SK-N-SH treated with all-trans-retinoic acid at 6 μM for 48 hours (cell line): Measurements from ENCODE around the gene ABCC6.
"Not testable (repeated sequence)": the region's sequence is repeated elsewhere in the genome, so short reads cannot be mapped to it uniquely, and the experiment has no call there.

ENCODE experiments used
- ARNTL ChIP-seq: fragments of 450-650 bp; formaldehyde crosslinking; IDR thresholded peaks from 2 replicates; pipeline ENCODE4 v1.5.0; 2020; ENCODE audit warnings: low read depth, mild to moderate bottlenecking, moderate library complexity, borderline replicate concordance
- CREB5 ChIP-seq: fragments of 250-450 bp; sonication (Bioruptor Pico); IDR thresholded peaks from 2 replicates; pipeline ENCODE4 v1.5.1; 2020; ENCODE audit warnings: low read depth, mild to moderate bottlenecking, moderate library complexity
- CSDC2 ChIP-seq: fragments of 250-450 bp; sonication (Bioruptor Pico); IDR thresholded peaks from 2 replicates; pipeline ENCODE4 v1.5.0; 2020; ENCODE audit warnings: mild to moderate bottlenecking, moderate library complexity
- ISL1 ChIP-seq: fragments of 250-450 bp; sonication (Bioruptor Pico); IDR thresholded peaks from 2 replicates; pipeline ENCODE4 v2.1.2; 2022; ENCODE audit warnings: mild to moderate bottlenecking, moderate library complexity
- RARB ChIP-seq: fragments of 250-450 bp; sonication (Bioruptor Pico); IDR thresholded peaks from 2 replicates; pipeline ENCODE4 v1.8.0; 2021; ENCODE audit warnings: mild to moderate bottlenecking, moderate library complexity
- ZFP3 ChIP-seq: fragments of 250-450 bp; sonication (Bioruptor Pico); IDR thresholded peaks from 2 replicates; pipeline ENCODE4 v1.5.0; 2020; ENCODE audit warnings: mild to moderate bottlenecking, moderate library complexity

- not testable (repeated sequence) for TF ChIP-seq ISL1 (CRISPR knock-in tag); ARNTL (CRISPR knock-in tag); RARB; CREB5 (CRISPR knock-in tag); CSDC2 (CRISPR knock-in tag); ZFP3 (CRISPR knock-in tag)
Observed at GRCh38 chr16:16161840-16162239, 61.5 kb downstream of the ABCC6 start.
